HepG2 (cell line): ENCODE data around the gene RASL12. TPM values are rescaled to one million over a fixed set of nuclear protein-coding genes. Genes with fewer than 3 reads are reported as not detected.

ENCODE experiments used
- CREBL2 ChIP-seq: sonication (generic); formaldehyde crosslinking; IDR thresholded peaks from 2 replicates; pipeline ENCODE4 v1.8.1; 2023; ENCODE audit warnings: missing genetic modification reagents, mild to moderate bottlenecking, borderline replicate concordance
- DMAP1 ChIP-seq: IDR thresholded peaks from 2 replicates; pipeline ENCODE4 v1.6.1; 2016
- FOXA1 ChIP-seq, 2 experiments: fragments of 450-650 bp in 1 of 2; sonication (generic) in 1 of 2; formaldehyde crosslinking in 1 of 2; IDR thresholded peaks; 2 replicates each; pipeline versions ENCODE4 v1.4.0 to v1.6.1; 2016 to 2020; ENCODE audit warnings: missing genetic modification reagents in 1 of 2
- FOXP4 ChIP-seq: sonication (generic); formaldehyde crosslinking; IDR thresholded peaks from 2 replicates; pipeline ENCODE4 v1.4.0; 2020; ENCODE audit warnings: missing genetic modification reagents
- MAFF ChIP-seq: IDR thresholded peaks from 2 replicates; pipeline ENCODE4 v1.6.1; 2011; ENCODE audit warnings: low read depth, low read length, improper control_type of control experiment
- MAFK ChIP-seq, 2 experiments: IDR thresholded peaks in 1 of 2; conservative IDR thresholded peaks in 1 of 2; 2 replicates each; pipeline ENCODE4 v1.6.1; 2011; ENCODE audit warnings: improper control_type of control experiment in 2 of 2, low read length in 2 of 2
- MXD3 ChIP-seq: IDR thresholded peaks from 2 replicates; pipeline ENCODE4 v1.6.1; 2016; ENCODE audit warnings: mild to moderate bottlenecking, missing biosample characterization, missing genetic modification reagents
- NFKB2 ChIP-seq: sonication (generic); formaldehyde crosslinking; IDR thresholded peaks from 2 replicates; pipeline ENCODE4 v1.4.0; 2020; ENCODE audit warnings: missing genetic modification reagents, borderline replicate concordance
- PAXIP1 ChIP-seq: sonication (generic); formaldehyde crosslinking; conservative IDR thresholded peaks from 2 replicates; pipeline ENCODE4 v1.4.0; 2020; ENCODE audit warnings: mild to moderate bottlenecking, missing genetic modification reagents, moderate library complexity
- SAP130 ChIP-seq: IDR thresholded peaks from 2 replicates; pipeline ENCODE4 v1.6.1; 2016; ENCODE audit warnings: low read depth
- ZBTB39 ChIP-seq: sonication (generic); formaldehyde crosslinking; IDR thresholded peaks from 2 replicates; pipeline ENCODE4 v1.5.0; 2020; ENCODE audit warnings: missing genetic modification reagents
- ZFP62 ChIP-seq: sonication (generic); formaldehyde crosslinking; IDR thresholded peaks from 2 replicates; pipeline ENCODE4 v1.4.0; 2020; ENCODE audit warnings: missing genetic modification reagents
- ZNF205 ChIP-seq: IDR thresholded peaks from 2 replicates; pipeline ENCODE4 v1.6.1; 2018; ENCODE audit warnings: missing biosample characterization, missing genetic modification reagents
- ZNF232 ChIP-seq: sonication (generic); formaldehyde crosslinking; IDR thresholded peaks from 2 replicates; pipeline ENCODE4 v1.4.0; 2020; ENCODE audit warnings: missing genetic modification reagents, borderline replicate concordance
- ZNF574 ChIP-seq: sonication (generic); formaldehyde crosslinking; IDR thresholded peaks from 2 replicates; pipeline ENCODE4 v1.4.0; 2020; ENCODE audit warnings: missing genetic modification reagents
- ZSCAN20 ChIP-seq: sonication (generic); formaldehyde crosslinking; IDR thresholded peaks from 2 replicates; pipeline ENCODE4 v1.4.0; 2020; ENCODE audit warnings: missing genetic modification reagents, mild to moderate bottlenecking, borderline replicate concordance
- ZSCAN22 ChIP-seq: sonication (generic); formaldehyde crosslinking; IDR thresholded peaks from 2 replicates; pipeline ENCODE4 v1.4.0; 2020; ENCODE audit warnings: mild to moderate bottlenecking, missing genetic modification reagents
- polyA plus RNA-seq, 8 experiments: library from polyadenylated mRNA; depleted of rRNA in 3 of 8; stranded (reverse) in 7 of 8; unstranded in 1 of 8; fragments of >200 nt; fragmentation: Illumina TruSeq in 4 of 8; extraction: Trizol in 4 of 8; gene quantifications; 2 replicates each; pipeline versions ENCODE4 v1.2.1 to v1.2.3, GENCODE V29; 2011 to 2016; ENCODE audit warnings: low read depth in 4 of 8, missing spikeins in 1 of 8, mixed read lengths in 1 of 8; ENCODE audit not compliant: insufficient read depth in 1 of 8
- total RNA-seq, 5 experiments: library from RNA; depleted of rRNA; stranded (reverse); fragments of >200 nt; fragmentation: Illumina TruSeq; extraction: Trizol; gene quantifications; 2 replicates each; pipeline ENCODE4 v1.2.3, GENCODE V29; 2016; ENCODE audit warnings: low read depth in 1 of 5

The RASL12 gene
- total and polyA plus RNA-seq, 2 of the 13 experiments (the other 11 are each of a cell fraction or from before 2014, with no cell fraction given): 0.16 to 0.55 TPM

- peak; percentile 61; the same call in 1 of the 2 replicates for TF ChIP-seq MXD3 (CRISPR knock-in tag)
- TF ChIP-seq FOXP4: peak; percentile 52; the same call in 1 of the 2 replicates
- TF ChIP-seq ZSCAN22 (CRISPR knock-in tag): no peak
- no peak for TF ChIP-seq MAFF
- no peak for TF ChIP-seq ZFP62
- no peak for TF ChIP-seq MAFK (conservative IDR thresholded peaks at IDR 0.05 in 1 of 2, IDR thresholded peaks at IDR 0.05 in 1 of 2; ENCODE audit: low read length in 2 of 2)
- TF ChIP-seq SAP130: peak; percentile 85; the same call in 1 of the 2 replicates
- TF ChIP-seq FOXA1 (IDR thresholded peaks at IDR 0.05): no peak
- peak; percentile 72 for TF ChIP-seq FOXA1 (CRISPR knock-in tag; IDR thresholded peaks at IDR 0.05)
- peak; percentile 60 for TF ChIP-seq PAXIP1 (CRISPR knock-in tag)
- TF ChIP-seq ZNF205 (CRISPR knock-in tag): peak; percentile 52; the same call in 1 of the 2 replicates
- 0 out of 2 replicates have a peak, but pooled peaks have one; percentile 39 for TF ChIP-seq ZBTB39 (CRISPR knock-in tag)
- peak; percentile 62; the same call in 1 of the 2 replicates for TF ChIP-seq NFKB2 (CRISPR knock-in tag)
- peak; percentile 58; the same call in 1 of the 2 replicates for TF ChIP-seq DMAP1 (CRISPR knock-in tag)
- peak; percentile 59; the same call in 1 of the 2 replicates for TF ChIP-seq ZNF574
- no peak for TF ChIP-seq CREBL2 (CRISPR knock-in tag)
- no peak for TF ChIP-seq ZSCAN20
- TF ChIP-seq ZNF232 (CRISPR knock-in tag): peak; percentile 18; the same call in 1 of the 2 replicates
Observed at GRCh38 chr15:65032801-65033537, 34.8 kb downstream of the RASL12 start (continued).
